Activated CD8-positive, alpha-beta T cell treated with anti-CD3 and anti-CD28 coated beads for 36 hours (primary cell): Measurements from ENCODE around the gene CHRNA1. TPM values are rescaled to one million over a fixed set of nuclear protein-coding genes. Genes with fewer than 3 reads are reported as not detected.
A peak's percentile ranks its signal among the peaks of the same experiment; 100 is the strongest.

Experiments
- ATAC-seq: fragments of 200-7000 bp; cut with Tn5 transposase; one replicate; pipeline ENCODE4 v1.10.0; 2021; ENCODE audit warnings: mild to moderate bottlenecking, moderate library complexity
- CTCF ChIA-PET: fragments of 350-600 bp; sonication (Branson Sonifier 250); formaldehyde crosslinking; loops from one replicate; lab custom pipeline; 2021; ENCODE audit warnings: antibody characterized with exemption; lab: Charles Lee
- POLR2A ChIA-PET: fragments of 350-600 bp; sonication (Branson Sonifier 250); formaldehyde crosslinking; loops from one replicate; lab custom pipeline; 2021; ENCODE audit warnings: antibody characterized with exemption; lab: Charles Lee
- DNase-seq: peaks from one replicate; pipeline ENCODE4 v3.0.0-alpha.2; 2020
- H3K27ac Mint-ChIP-seq: one replicate; pipeline ENCODE4 v1.8.0; 2021; ENCODE audit warnings: mild to moderate bottlenecking, mixed read lengths
- H3K27me3 Mint-ChIP-seq: one replicate; pipeline ENCODE4 v1.8.0; 2021; ENCODE audit warnings: mixed read lengths
- H3K36me3 Mint-ChIP-seq: one replicate; pipeline ENCODE4 v1.8.0; 2021; ENCODE audit warnings: low read depth, mixed read lengths
- H3K4me1 Mint-ChIP-seq: one replicate; pipeline ENCODE4 v1.8.0; 2021; ENCODE audit warnings: low read depth, mixed read lengths
- H3K4me3 Mint-ChIP-seq: one replicate; pipeline ENCODE4 v1.8.0; 2021; ENCODE audit warnings: mild to moderate bottlenecking, moderate library complexity, mixed read lengths
- H3K9me3 Mint-ChIP-seq: one replicate; pipeline ENCODE4 v1.8.0; 2021; ENCODE audit warnings: mixed read lengths
- CTCF ChIP-seq: fragments of 200-600 bp; IDR thresholded peaks from one replicate; pipeline ENCODE4 v1.8.0; 2022; ENCODE audit warnings: antibody characterized with exemption, mild to moderate bottlenecking
- intact Hi-C: fragments of 100-400 bp; cut with micrococcal nuclease; formaldehyde crosslinking; loops from one replicate; pipeline ENCODE4 v1.10.0; 2022
- total RNA-seq, 2 experiments: library from RNA; stranded (reverse); gene quantifications; one replicate each; pipeline ENCODE4 v1.2.3, GENCODE V29; 2021

CHRNA1 gene
- total RNA-seq, 2 experiments from 2014 or later, result not detected

DNA sequence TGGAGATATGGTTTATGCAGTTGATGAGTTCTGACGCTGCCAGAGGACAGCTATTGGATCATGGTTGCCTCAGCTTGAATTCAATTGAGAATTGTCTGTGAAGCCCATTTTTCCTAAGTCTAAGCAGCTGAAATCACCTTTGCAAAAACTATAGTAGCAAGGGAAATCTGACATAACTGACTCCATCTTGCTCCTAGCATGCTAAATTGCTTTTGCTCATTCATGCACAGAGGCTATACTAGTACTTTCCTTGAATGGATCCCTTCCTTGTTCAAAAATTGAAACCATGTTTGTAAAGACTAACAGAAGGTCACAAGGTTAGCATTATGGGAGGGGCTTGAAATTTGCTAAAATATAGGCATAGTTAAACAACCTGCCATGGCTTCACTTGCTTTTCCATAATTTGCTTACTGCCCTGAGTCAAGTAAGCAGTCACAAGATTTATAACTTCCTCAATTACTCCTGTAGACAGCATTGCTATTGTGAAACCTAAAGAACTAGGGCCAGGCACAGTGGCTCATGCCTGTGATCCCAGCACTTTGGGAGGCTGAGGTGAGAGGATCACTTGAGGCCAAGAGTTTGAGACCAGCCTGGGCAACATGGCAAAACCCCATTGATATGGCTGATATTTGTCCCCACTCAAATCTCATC is 41.2 kb downstream of the CHRNA1 start:
- CTCF ChIA-PET, result interaction anchor here (1.0 to 1.4 kb wide), 3 partner anchors 19 to 26 kb away, joined by 3 to 14 read pairs (median 4); no protein-coding TSS in a partner anchor
- H3K4me1 Mint-ChIP-seq, result peaks cover 19% of the 10 kb centered on the region
- H3K9me3 Mint-ChIP-seq, result no peaks in the 10 kb centered on the region
- no peak for DNase-seq
- ATAC-seq, result no peak
- no peak overlapping the region for H3K4me3 Mint-ChIP-seq
- POLR2A ChIA-PET, result no interaction called here
- TF ChIP-seq CTCF, result no peak
- H3K36me3 Mint-ChIP-seq, result no peaks in the 10 kb centered on the region
- intact Hi-C loops, result no loop called here
- H3K27ac Mint-ChIP-seq, result no peak overlapping the region
- H3K27me3 Mint-ChIP-seq, result peaks cover 2% of the 10 kb centered on the region

GRCh38 chr2:174719016-174719415 is 45.3 kb downstream of the CHRNA1 start:
- intact Hi-C loops, result no loop called here
- no peak overlapping the region for H3K4me3 Mint-ChIP-seq
- no peaks in the 10 kb centered on the region for H3K36me3 Mint-ChIP-seq
- H3K4me1 Mint-ChIP-seq, result peaks cover 26% of the 10 kb centered on the region
- no peak for TF ChIP-seq CTCF
- ATAC-seq (no peak), DNase-seq (no peak)
- H3K9me3 Mint-ChIP-seq, result no peaks in the 10 kb centered on the region
- no peak overlapping the region for H3K27ac Mint-ChIP-seq
- peaks cover 1% of the 10 kb centered on the region for H3K27me3 Mint-ChIP-seq
- ChIA-PET CTCF (interaction anchor here (0.6 to 9.1 kb wide), 7 partner anchors 13 to 207 kb away, joined by 3 to 96 read pairs (median 4); no protein-coding TSS in a partner anchor), POLR2A (no interaction called here)

GRCh38 chr2:174718591-174718990 is 45.7 kb downstream of the CHRNA1 start:
- ATAC-seq, result no peak
- intact Hi-C loops, result no loop called here
- CTCF ChIA-PET, result interaction anchor here (0.8 to 9.1 kb wide), 6 partner anchors 13 to 207 kb away, joined by 3 to 96 read pairs (median 4); no protein-coding TSS in a partner anchor
- no peaks in the 10 kb centered on the region for H3K36me3 Mint-ChIP-seq
- H3K27me3 Mint-ChIP-seq, result peaks cover 1% of the 10 kb centered on the region
- DNase-seq, result no peak
- POLR2A ChIA-PET, result interaction anchor here (1.8 to 2.0 kb wide), 2 partner anchors 12 to 19 kb away, joined by 6 to 9 read pairs; no protein-coding TSS in a partner anchor
- H3K4me1 Mint-ChIP-seq, result peaks cover 26% of the 10 kb centered on the region
- peak overlapping the region; percentile 24 for H3K27ac Mint-ChIP-seq
- no peaks in the 10 kb centered on the region for H3K9me3 Mint-ChIP-seq
- no peak overlapping the region for H3K4me3 Mint-ChIP-seq
- TF ChIP-seq CTCF, result no peak

DNA sequence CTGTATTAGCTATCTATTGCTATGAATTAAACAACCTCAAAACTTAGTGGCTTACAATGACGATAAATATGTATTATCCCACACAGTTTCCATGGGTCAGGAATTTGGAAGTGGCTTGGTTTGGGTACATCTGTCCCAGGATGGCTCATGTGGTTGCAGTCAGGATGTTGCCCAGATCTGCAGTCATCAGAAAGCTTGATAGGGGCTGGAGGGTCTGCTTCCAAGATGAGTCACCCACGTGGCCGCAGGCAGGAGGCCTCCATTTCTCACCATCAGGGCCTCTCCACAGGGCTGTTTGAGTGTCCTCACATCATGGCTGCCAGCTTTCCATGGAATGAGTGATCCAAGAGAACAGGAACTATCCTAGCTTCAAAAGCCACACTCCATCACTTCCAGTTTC is 46.4 kb downstream of the CHRNA1 start:
- Mint-ChIP-seq H3K4me1 (peaks cover 26% of the 10 kb centered on the region), H3K27ac (no peak overlapping the region), H3K36me3 (no peaks in the 10 kb centered on the region), H3K9me3 (no peaks in the 10 kb centered on the region), H3K27me3 (peaks cover 1% of the 10 kb centered on the region), H3K4me3 (no peak overlapping the region)
- ATAC-seq (no peak), DNase-seq (peak; percentile 13)
- intact Hi-C loops, result no loop called here
- POLR2A ChIA-PET, result interaction anchor here (1.8 to 2.0 kb wide), 2 partner anchors 13 to 18 kb away, joined by 6 to 9 read pairs; no protein-coding TSS in a partner anchor
- CTCF ChIA-PET, result interaction anchor here (0.6 to 9.1 kb wide), 5 partner anchors 20 to 115 kb away, joined by 3 to 96 read pairs (median 4); no protein-coding TSS in a partner anchor
- no peak for TF ChIP-seq CTCF

DNA sequence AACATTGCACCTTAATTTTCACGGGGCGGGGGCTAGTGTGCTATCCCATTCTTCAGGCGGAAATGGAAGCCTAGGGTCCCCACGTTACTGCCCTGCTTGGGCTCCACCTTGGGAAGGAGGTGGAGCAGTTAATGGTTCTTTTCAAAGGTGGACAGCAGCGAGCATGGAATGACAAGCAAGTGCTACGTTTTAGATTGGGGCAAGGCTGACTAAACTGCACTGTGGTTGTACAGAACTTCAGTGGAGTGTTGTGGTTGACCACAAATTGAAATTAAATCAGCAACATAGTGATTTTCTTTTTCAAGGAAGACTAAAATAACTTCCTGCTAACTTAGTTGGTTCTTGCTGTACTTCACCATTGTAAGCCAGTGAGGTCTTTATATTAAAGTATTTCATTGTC is 47.0 kb downstream of the CHRNA1 start:
- Mint-ChIP-seq H3K36me3 (no peaks in the 10 kb centered on the region), H3K27me3 (peaks cover 1% of the 10 kb centered on the region), H3K9me3 (no peaks in the 10 kb centered on the region), H3K4me1 (peaks cover 26% of the 10 kb centered on the region), H3K27ac (no peak overlapping the region), H3K4me3 (no peak overlapping the region)
- ChIA-PET POLR2A (interaction anchor here (1.8 to 2.0 kb wide), 2 partner anchors 13 to 18 kb away, joined by 6 to 9 read pairs; no protein-coding TSS in a partner anchor), CTCF (interaction anchor here (0.6 to 9.1 kb wide), 4 partner anchors 19 to 114 kb away, joined by 3 to 96 read pairs (median 4); no protein-coding TSS in a partner anchor)
- intact Hi-C loops, result no loop called here
- no peak for TF ChIP-seq CTCF
- DNase-seq (peak; percentile 28), ATAC-seq (peak; percentile 59)
